ENCODE results near the gene TRIP11.

Gene TRIP11

GRCh38 chr14:91947475-91948184, 92.2 kb downstream of the TRIP11 start, which contains the start of gene FBLN5:
Gene FBLN5, minus strand, starts transcription at chr14:91947694. Its CDS starts 465 bp downstream, at chr14:91947229.
- H3K27ac Mint-ChIP-seq = peak within 1 kb of the TSS; percentile 34 to 90
- H3K27me3 Mint-ChIP-seq = peaks cover 53% of the 10 kb centered on the region

DNA sequence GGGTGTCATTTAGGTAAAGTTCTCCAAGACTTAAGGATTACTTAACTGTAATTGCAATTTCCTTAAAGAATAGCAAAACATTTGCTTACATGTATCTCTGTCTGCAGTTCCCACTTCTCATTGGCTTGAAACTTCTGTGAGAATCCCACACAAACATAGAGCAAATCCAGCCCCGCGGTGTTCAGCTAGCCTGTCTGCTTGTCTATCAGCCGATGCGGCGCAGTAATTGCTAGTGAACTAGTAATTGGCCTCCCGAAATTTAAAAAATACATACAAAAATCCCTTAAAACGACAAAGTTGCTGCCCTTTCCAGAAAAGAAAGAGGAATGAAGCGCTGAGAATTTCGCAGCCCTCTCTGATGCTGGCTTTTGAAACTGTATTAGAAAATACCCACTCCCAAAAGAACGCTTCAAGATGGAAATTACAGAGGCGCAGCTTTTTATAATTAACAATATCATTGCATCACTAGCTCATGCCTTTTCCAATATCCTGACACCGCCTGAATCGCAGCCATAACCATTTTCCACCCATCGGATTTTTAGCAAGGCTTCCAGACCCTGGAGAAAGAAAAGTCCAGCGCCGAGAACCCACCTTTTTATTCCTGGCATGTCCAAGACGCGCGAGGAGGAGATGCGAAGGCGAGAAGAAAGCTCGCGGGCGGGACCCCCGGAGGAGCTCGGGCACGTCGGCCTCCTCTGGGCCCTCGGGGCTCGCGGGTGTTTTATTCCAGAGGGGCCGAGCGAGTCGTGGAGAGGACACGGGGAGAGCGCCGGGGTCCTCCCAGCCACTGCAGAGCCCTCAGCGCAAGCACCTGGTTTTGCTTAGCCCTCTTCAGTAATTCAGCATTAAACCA, 93.0 kb downstream of the TRIP11 start:
- Mint-ChIP-seq H3K27ac (peak overlapping the region; percentile 34 to 90), H3K4me1 (peaks cover 45% of the 10 kb centered on the region), H3K4me3 (peak overlapping the region; percentile 91), H3K27me3 (peaks cover 53% of the 10 kb centered on the region), H3K9me3 (no peaks in the 10 kb centered on the region)
- DNase-seq = no peak
- ATAC-seq = peak; percentile 48

More at GRCh38 chr14:91947475-91948184, 92.2 kb downstream of the TRIP11 start, which contains the start of gene FBLN5:
- Mint-ChIP-seq H3K9me3 (no peaks in the 10 kb centered on the region), H3K4me3 (peak within 1 kb of the TSS; percentile 91), H3K4me1 (peaks cover 39% of the 10 kb centered on the region)
- DNase-seq (peak; percentile 26), ATAC-seq (peak; percentile 80)

- Mint-ChIP-seq H3K4me1 (peaks cover 45% of the 10 kb centered on the region), H3K27me3 (peaks cover 53% of the 10 kb centered on the region), H3K4me3 (no peak overlapping the region), H3K27ac (no peak overlapping the region), H3K9me3 (no peaks in the 10 kb centered on the region)
- ATAC-seq (no peak), DNase-seq (no peak)
These were observed 93.9 kb downstream of the TRIP11 start for GRCh38 chr14:91945751-91946621.

DNA sequence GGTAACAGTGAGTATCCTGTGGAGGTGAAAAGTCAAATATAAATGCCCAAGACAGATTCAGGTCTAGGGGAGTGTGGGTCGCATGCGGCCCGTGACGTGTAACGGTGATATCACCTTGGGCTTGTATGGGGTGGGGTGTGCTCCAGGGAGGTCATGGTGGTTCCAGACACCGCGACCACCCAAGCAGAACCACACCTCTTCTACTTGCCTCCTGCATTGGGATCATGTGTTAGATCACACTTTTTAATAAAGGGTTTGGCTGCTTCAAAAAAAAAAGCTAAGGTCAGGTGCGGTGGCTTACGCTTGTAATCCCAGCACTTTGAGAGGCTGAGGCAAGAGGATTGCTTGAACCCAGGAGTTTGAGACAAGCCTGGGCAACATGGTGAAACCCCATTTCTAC, 96.9 kb downstream of the TRIP11 start:
- DNase-seq (no peak), ATAC-seq (no peak)
- Mint-ChIP-seq H3K9me3 (no peaks in the 10 kb centered on the region), H3K4me1 (peaks cover 40% of the 10 kb centered on the region), H3K27me3 (peaks cover 47% of the 10 kb centered on the region), H3K27ac (peak overlapping the region in 1 of 2 donors; percentile 2), H3K4me3 (no peak overlapping the region)

GRCh38 chr14:91942128-91942527, 97.7 kb downstream of the TRIP11 start:
- DNase-seq (no peak), ATAC-seq (no peak)
- peak overlapping the region in 1 of 2 donors; percentile 2 for H3K27ac Mint-ChIP-seq

DNA sequence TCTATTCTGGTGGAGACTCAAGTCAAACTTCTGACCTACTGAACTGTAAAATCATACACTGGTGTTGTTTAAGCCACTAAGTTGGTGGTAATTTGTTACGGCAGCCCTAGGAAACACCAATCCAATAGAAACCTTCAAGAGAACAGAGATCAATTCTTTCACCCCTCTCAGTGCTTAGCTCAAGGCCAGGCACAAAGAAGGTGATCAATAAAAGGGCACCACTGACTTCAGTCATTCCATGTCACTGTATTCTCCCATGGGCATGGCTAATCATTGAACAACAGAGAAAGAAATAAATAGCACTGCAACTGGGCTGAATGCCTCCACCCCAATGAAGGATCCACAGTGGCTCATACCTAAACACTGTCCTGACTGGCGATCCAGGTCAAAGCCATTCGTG, 99.7 kb downstream of the TRIP11 start:
- Mint-ChIP-seq H3K4me1 (peaks cover 21% of the 10 kb centered on the region), H3K4me3 (no peak overlapping the region), H3K27me3 (peaks cover 20% of the 10 kb centered on the region), H3K27ac (no peak overlapping the region), H3K9me3 (no peaks in the 10 kb centered on the region)
- ATAC-seq = no peak
- DNase-seq = no peak

More at GRCh38 chr14:91942128-91942527, 97.7 kb downstream of the TRIP11 start:
- Mint-ChIP-seq H3K27me3 (peaks cover 39% of the 10 kb centered on the region), H3K4me3 (no peak overlapping the region), H3K4me1 (peaks cover 34% of the 10 kb centered on the region), H3K9me3 (no peaks in the 10 kb centered on the region)

GRCh38 chr14:91935586-91935985, 104.3 kb downstream of the TRIP11 start:
- ATAC-seq = no peak
- DNase-seq = no peak
- Mint-ChIP-seq H3K27me3 (no peaks in the 10 kb centered on the region), H3K4me3 (no peak overlapping the region), H3K27ac (no peak overlapping the region), H3K4me1 (no peaks in the 10 kb centered on the region), H3K9me3 (no peaks in the 10 kb centered on the region)

DNA sequence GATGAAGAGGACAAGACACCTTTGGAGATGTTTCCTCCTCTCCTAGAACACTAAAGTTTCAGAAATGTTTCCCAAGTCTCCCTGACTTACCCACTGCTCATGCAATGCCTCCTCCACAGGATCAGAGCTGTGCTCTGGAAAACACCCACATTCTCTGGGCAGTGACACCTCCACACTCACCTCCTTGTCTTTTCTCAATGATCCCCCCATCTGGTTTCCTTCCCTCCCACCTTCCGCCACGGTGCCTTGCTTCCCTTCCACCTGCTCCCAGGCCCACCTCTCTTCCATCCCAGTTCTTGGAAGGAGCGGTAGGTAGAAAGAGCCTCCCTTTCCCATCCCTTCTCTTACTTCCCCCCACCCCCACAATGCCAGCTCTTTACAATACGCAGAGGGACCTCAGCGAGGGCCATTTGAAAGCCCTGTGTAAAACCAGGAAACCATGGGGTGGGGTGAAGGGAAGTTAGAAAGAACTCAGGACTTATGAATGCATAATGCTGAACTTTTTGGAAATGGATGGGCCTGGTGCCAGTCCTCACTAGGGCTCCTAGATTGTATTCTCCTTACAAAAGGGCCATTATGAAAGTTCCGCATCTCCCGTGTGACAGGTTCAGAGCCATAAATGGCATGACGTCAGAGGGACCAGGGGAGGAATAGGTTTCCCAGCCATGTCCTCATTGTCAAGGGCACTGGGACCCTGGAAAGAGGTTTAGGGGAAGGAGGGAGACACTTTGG, 105.1 kb downstream of the TRIP11 start:
- H3K4me3 Mint-ChIP-seq = no peak overlapping the region
- H3K4me1 Mint-ChIP-seq = no peaks in the 10 kb centered on the region
- no peaks in the 10 kb centered on the region for H3K27me3 Mint-ChIP-seq
- no peak for ATAC-seq
- no peak for DNase-seq
- H3K9me3 Mint-ChIP-seq = no peaks in the 10 kb centered on the region
- H3K27ac Mint-ChIP-seq = no peak overlapping the region

DNA sequence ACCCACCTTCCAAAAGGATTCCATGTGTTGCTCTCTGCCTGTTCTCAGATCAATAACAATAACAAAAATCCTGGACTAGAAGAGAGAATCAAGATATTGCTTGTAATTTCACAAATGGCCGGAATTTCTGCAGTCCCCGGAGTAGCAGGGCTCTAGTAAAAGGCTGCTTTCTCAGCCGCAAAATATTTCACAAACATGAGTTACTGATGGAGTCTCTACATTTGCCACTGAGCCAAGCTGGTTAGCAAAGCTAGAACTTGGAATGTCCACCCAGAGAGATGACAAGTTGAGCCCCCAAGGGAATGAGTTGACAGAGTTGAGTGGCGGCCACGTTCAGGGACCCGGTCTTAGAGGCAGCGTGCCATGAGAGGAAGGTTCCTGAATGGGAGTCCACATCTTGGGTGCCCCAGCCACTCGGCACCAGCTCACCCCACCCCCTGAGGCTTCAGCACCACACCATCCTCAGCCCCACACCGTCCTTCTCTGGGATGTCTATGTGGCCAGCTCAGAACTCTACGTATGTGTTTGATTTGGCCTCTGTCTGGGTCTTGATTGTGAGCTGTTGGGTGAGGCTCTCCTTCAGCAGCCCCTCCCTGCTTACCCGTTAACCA, 108.3 kb downstream of the TRIP11 start:
- Mint-ChIP-seq H3K4me1 (no peaks in the 10 kb centered on the region), H3K4me3 (no peak overlapping the region), H3K9me3 (no peaks in the 10 kb centered on the region), H3K27ac (no peak overlapping the region), H3K27me3 (no peaks in the 10 kb centered on the region)
- DNase-seq (no peak), ATAC-seq (no peak)

DNA sequence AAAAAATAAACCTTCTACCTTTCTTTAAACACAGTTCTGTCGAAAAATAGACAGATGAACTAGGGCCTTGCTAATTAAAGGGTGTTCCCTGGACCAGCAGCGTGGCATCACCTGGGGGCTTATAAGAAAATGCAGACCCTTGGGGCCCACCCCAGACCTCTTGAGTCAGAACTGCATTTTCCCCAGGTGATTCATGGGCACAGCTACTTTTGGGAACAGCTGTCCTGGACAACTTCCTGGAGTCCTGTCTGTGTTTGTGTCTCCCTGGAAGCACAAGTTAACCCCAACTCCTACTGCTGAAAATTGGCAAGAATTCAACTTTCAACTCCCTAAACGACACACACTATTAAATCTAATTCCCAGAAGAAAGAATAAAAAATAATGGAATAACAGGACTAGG, 110.2 kb downstream of the TRIP11 start:
- no peak overlapping the region for H3K4me3 Mint-ChIP-seq
- H3K27me3 Mint-ChIP-seq = no peaks in the 10 kb centered on the region
- H3K27ac Mint-ChIP-seq = no peak overlapping the region
- no peaks in the 10 kb centered on the region for H3K4me1 Mint-ChIP-seq
- no peaks in the 10 kb centered on the region for H3K9me3 Mint-ChIP-seq
- ATAC-seq (no peak), DNase-seq (no peak)

GRCh38 chr14:91927800-91928199, 112.1 kb downstream of the TRIP11 start:
- H3K4me1 Mint-ChIP-seq = no peaks in the 10 kb centered on the region
- H3K27me3 Mint-ChIP-seq = no peaks in the 10 kb centered on the region
- no peak overlapping the region for H3K27ac Mint-ChIP-seq
- no peak for DNase-seq
- H3K4me3 Mint-ChIP-seq = no peak overlapping the region
- no peaks in the 10 kb centered on the region for H3K9me3 Mint-ChIP-seq
- ATAC-seq = no peak

GRCh38 chr14:91927191-91927590, 112.7 kb downstream of the TRIP11 start:
- no peak overlapping the region for H3K27ac Mint-ChIP-seq
- no peaks in the 10 kb centered on the region for H3K4me1 Mint-ChIP-seq
- no peaks in the 10 kb centered on the region for H3K9me3 Mint-ChIP-seq
- no peak for DNase-seq
- no peak for ATAC-seq
- no peak overlapping the region for H3K4me3 Mint-ChIP-seq
- H3K27me3 Mint-ChIP-seq = no peaks in the 10 kb centered on the region

GRCh38 chr14:91926131-91926890, 113.5 kb downstream of the TRIP11 start:
- Mint-ChIP-seq H3K27me3 (no peaks in the 10 kb centered on the region), H3K9me3 (no peaks in the 10 kb centered on the region), H3K4me1 (no peaks in the 10 kb centered on the region), H3K27ac (no peak overlapping the region), H3K4me3 (no peak overlapping the region)
- ATAC-seq (no peak), DNase-seq (no peak)

DNA sequence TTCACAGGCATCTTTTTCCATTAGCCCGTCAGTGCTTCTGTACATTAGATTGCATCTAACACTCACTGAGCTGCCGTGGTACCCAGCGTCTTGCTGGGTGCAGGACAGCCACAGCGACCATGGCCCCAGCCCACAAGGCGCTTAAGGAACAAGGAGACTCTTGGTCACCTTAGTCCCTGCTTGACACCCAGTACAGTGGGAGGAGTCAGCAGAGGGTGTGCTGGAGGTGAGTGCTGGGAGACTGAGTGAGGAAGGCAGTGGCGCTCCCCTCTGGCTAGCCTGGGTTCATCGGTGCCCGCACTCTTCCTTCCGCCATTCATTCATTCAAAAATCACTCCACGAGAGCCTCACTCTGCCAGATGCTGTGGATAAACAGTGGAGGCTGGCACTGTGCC, 114.1 kb downstream of the TRIP11 start:
- Mint-ChIP-seq H3K27me3 (no peaks in the 10 kb centered on the region), H3K27ac (no peak overlapping the region), H3K4me3 (no peak overlapping the region), H3K9me3 (no peaks in the 10 kb centered on the region), H3K4me1 (no peaks in the 10 kb centered on the region)
- DNase-seq (no peak), ATAC-seq (no peak)
